Endothelial cell of umbilical vein (primary cell): ENCODE data around the gene IER3. TPM values are rescaled to one million over a fixed set of nuclear protein-coding genes. Genes with fewer than 3 reads are reported as not detected.

Experiments
- BruUV-seq: library from RNA; stranded (reverse); fragments of 400-500 nt; replicated peaks from 2 replicates; lab custom pipeline; 2021; lab: Mats Ljungman, UMichigan
- CTCF ChIA-PET: fragments of 300-600, 350-600 bp; sonication (Branson Sonifier 250); formaldehyde crosslinking; loops from one replicate; lab custom pipeline; 2021; ENCODE audit warnings: antibody characterized with exemption, inconsistent platforms; lab: Charles Lee
- POLR2A ChIA-PET: fragments of 300-600, 350-600 bp; sonication (Branson Sonifier 250); formaldehyde crosslinking; loops from one replicate; lab custom pipeline; 2021; ENCODE audit warnings: antibody characterized with exemption, inconsistent platforms; lab: Charles Lee
- DNase-seq: peaks from one replicate; pipeline ENCODE4 v3.0.0-alpha.2; 2011; ENCODE audit warnings: low read depth, low spot score
- FAIRE-seq: peaks from 2 replicates; lab custom pipeline; 2011; peaks lifted over from hg19 to GRCh38; lab: Jason Lieb, UNC
- H2AFZ ChIP-seq: 2 replicates; pipeline ENCODE4 v1.6.0; 2012; ENCODE audit warnings: low read depth, low read length, control low read depth, inconsistent platforms
- H3K27ac ChIP-seq: 2 replicates; pipeline ENCODE4 v1.5.1; 2011; ENCODE audit warnings: low read depth, mild to moderate bottlenecking, control low read depth, low read length, moderate library complexity; ENCODE audit not compliant: insufficient read depth
- H3K27me3 ChIP-seq, 2 experiments: 2 replicates each; pipeline versions ENCODE4 v1.6.0 to v1.6.1; 2011; ENCODE audit warnings: low read length in 2 of 2, mixed read lengths in 1 of 2; ENCODE audit not compliant: control insufficient read depth in 2 of 2, insufficient read depth in 2 of 2
- H3K36me3 ChIP-seq, 2 experiments: 2 replicates in 1 of 2; 3 replicates in 1 of 2; pipeline ENCODE4 v1.5.1; 2011; ENCODE audit warnings: low read length in 2 of 2, mild to moderate bottlenecking in 1 of 2, moderate library complexity in 1 of 2; ENCODE audit not compliant: control insufficient read depth in 2 of 2, insufficient read depth in 2 of 2; ENCODE audit errors: extremely low read depth in 1 of 2
- H3K4me1 ChIP-seq: 3 replicates; pipeline ENCODE4 v1.5.1; 2011; ENCODE audit warnings: mild to moderate bottlenecking, low read length; ENCODE audit not compliant: control insufficient read depth, insufficient read depth; ENCODE audit errors: extremely low read depth
- H3K4me2 ChIP-seq: 2 replicates; pipeline ENCODE4 v1.6.1; 2011; ENCODE audit warnings: low read length, control low read depth, mixed read lengths; ENCODE audit not compliant: insufficient read depth
- H3K4me3 ChIP-seq, 3 experiments: fragments of 200-600 bp in 1 of 3; sonication (generic), shearing (Covaris generic) in 1 of 3; replicated peaks in 1 of 3; 2 replicates each; pipeline ENCODE4 v1.5.1; 2011 to 2016; ENCODE audit warnings: control low read depth in 3 of 3, low read length in 3 of 3, mild to moderate bottlenecking in 2 of 3, inconsistent platforms in 1 of 3, low read depth in 1 of 3, moderate library complexity in 1 of 3; ENCODE audit not compliant: insufficient read depth in 1 of 3
- H3K79me2 ChIP-seq: 2 replicates; pipeline ENCODE4 v1.6.0; 2012; ENCODE audit warnings: low read length, inconsistent platforms; ENCODE audit not compliant: control insufficient read depth, insufficient read depth
- H3K9ac ChIP-seq: replicated peaks from 2 replicates; pipeline ENCODE3; 2011; ENCODE audit warnings: low read length, control low read depth; ENCODE audit not compliant: insufficient read depth; ENCODE audit errors: extremely low read depth
- H3K9me1 ChIP-seq: replicated peaks from 3 replicates; pipeline ENCODE4 v1.6.0; 2011; ENCODE audit warnings: mild to moderate bottlenecking, low read length; ENCODE audit not compliant: control insufficient read depth, insufficient read depth; ENCODE audit errors: extremely low read depth
- H3K9me3 ChIP-seq: replicated peaks from 2 replicates; pipeline ENCODE4 v1.5.1; 2012; ENCODE audit warnings: low read length, inconsistent platforms; ENCODE audit not compliant: control insufficient read depth, insufficient read depth
- H4K20me1 ChIP-seq: replicated peaks from 2 replicates; pipeline ENCODE3; 2011; ENCODE audit warnings: mild to moderate bottlenecking, low read length; ENCODE audit not compliant: control insufficient read depth, insufficient read depth; ENCODE audit errors: extremely low read depth
- EZH2 ChIP-seq: IDR thresholded peaks from 2 replicates; pipeline ENCODE4 v1.6.1; 2012; ENCODE audit warnings: borderline replicate concordance, low read depth, mild to moderate bottlenecking, moderate library complexity, low read length, inconsistent platforms; ENCODE audit not compliant: severe bottlenecking
- FOS ChIP-seq: IDR thresholded peaks from 2 replicates; pipeline ENCODE4 v1.6.1; 2011; ENCODE audit warnings: mild to moderate bottlenecking, low read length, moderate library complexity, borderline replicate concordance; ENCODE audit not compliant: insufficient read depth
- GATA2 ChIP-seq: IDR thresholded peaks from 2 replicates; pipeline ENCODE4 v1.7.0; 2011; ENCODE audit warnings: low read depth, mild to moderate bottlenecking, moderate library complexity, mixed read lengths, low read length; ENCODE audit not compliant: insufficient read length, insufficient read depth
- JUN ChIP-seq: IDR thresholded peaks from 2 replicates; pipeline ENCODE4 v1.6.1; 2011; ENCODE audit warnings: borderline replicate concordance, low read depth; ENCODE audit not compliant: insufficient read length, insufficient read depth
- MYC ChIP-seq: IDR thresholded peaks from one replicate; pipeline ENCODE4 v1.6.1; 2011; ENCODE audit warnings: mild to moderate bottlenecking, low read depth, low read length
- POLR2A ChIP-seq: IDR thresholded peaks from 2 replicates; pipeline ENCODE4 v1.6.1; 2012; ENCODE audit warnings: low read depth, mild to moderate bottlenecking, control low read depth, low read length
- POLR2AphosphoS5 ChIP-seq: IDR thresholded peaks from 2 replicates; pipeline ENCODE4 v1.6.1; 2012; ENCODE audit warnings: low read depth, mild to moderate bottlenecking, control low read depth, low read length, moderate library complexity; ENCODE audit not compliant: insufficient read depth
- dilution Hi-C: fragments of 300-500 bp; cut with MboI; formaldehyde crosslinking; loops from one replicate; pipeline ENCODE4 v1.15.0; 2019; ENCODE audit warnings: low sequenced_read_pairs; ENCODE audit not compliant: extremely low pct_ligation_motif_present
- intact Hi-C: fragments of 100-400 bp; cut with micrococcal nuclease; formaldehyde crosslinking; loops from one replicate; pipeline ENCODE4 v1.10.0; 2022
- polyA plus RNA-seq, 4 experiments: library from polyadenylated mRNA; depleted of rRNA in 3 of 4; stranded (reverse) in 3 of 4; unstranded in 1 of 4; fragments of >200 nt; gene quantifications; 2 replicates each; pipeline versions ENCODE4 v1.2.1 to v1.2.3, GENCODE V29; 2011 to 2012; ENCODE audit warnings: missing spikeins in 1 of 4
- total RNA-seq: library from RNA; stranded (reverse); gene quantifications from 2 replicates; pipeline ENCODE4 v1.2.3, GENCODE V29; 2021
- TF ChIP-seq, protein P1 (sequence below), 2 donors: IDR thresholded peaks; 1 replicate in 1 of 2; 2 replicates in 1 of 2; pipeline ENCODE4 v1.5.1; 2011; ENCODE audit warnings: low read length in 2 of 2, mild to moderate bottlenecking in 2 of 2, moderate library complexity in 2 of 2, control low read depth in 1 of 2, inconsistent platforms in 1 of 2, low read depth in 1 of 2; ENCODE audit not compliant: insufficient read depth in 1 of 2; ENCODE audit errors: extremely low read depth in 1 of 2
- TF ChIP-seq, protein P2 (sequence below): IDR thresholded peaks from 2 replicates; pipeline ENCODE4 v1.6.1; 2011; ENCODE audit not compliant: insufficient read depth, insufficient read length

IER3 gene
- total and polyA plus RNA-seq, 2 donors (not counting 3 experiments of a cell fraction or from before 2014, with no cell fraction given): 170 to 468 TPM

DNA sequence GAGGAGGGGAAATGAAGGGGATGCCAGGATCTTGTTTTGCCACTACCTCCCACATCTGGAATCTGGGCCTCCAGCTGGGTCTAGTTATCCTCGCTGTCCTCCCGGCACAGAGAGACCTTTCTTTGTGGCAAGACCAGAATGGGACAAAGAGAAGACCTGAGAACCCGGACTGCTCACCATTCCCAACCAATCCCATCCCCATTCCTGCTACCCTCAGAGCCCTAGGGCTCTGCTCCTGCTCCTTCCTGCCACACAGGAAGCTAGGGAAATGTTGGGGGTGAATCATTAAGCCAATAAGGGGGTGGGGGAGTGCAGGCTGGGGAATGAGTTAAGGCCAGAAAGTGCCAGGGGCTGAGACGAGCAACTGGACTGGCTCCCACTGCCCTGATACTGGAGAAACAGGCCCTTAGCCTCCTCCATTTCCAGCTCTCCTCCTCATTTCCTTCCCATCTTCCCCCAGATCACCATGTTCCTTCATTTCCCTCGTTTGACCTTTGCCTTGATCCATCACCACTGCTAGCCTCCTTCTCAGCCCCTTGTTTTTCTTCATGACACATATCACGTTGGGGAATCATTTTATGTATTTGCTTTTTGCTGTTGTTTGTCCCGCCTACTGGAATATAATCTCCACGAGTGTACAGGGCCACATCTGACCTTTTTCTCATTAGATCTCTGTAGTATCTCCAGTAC is 4.6 kb upstream of the IER3 start:
- Histone ChIP-seq H3K9ac (peak overlapping the region; percentile 78), H3K4me2 (peak overlapping the region; percentile 44), H3K9me3 (no peaks in the 10 kb centered on the region), H3K79me2 (peaks cover 3% of the 10 kb centered on the region), H3K27me3 (no peaks in the 10 kb centered on the region), H3K36me3 (no peaks in the 10 kb centered on the region), H3K4me1 (peaks cover 62% of the 10 kb centered on the region), H4K20me1 (no peaks in the 10 kb centered on the region), H2AFZ (no peak overlapping the region), H3K9me1 (no peaks in the 10 kb centered on the region), H3K27ac (peak overlapping the region; percentile 89), H3K4me3 (peak overlapping the region in 1 of 3 experiments; percentile 24)
- ChIA-PET CTCF (interaction anchor here (0.9 to 1.9 kb wide), 4 partner anchors 15 to 71 kb away, joined by 3 to 8 read pairs (median 4); no protein-coding TSS in a partner anchor), POLR2A (interaction anchor here (1.2 kb wide), 2 partner anchors 10 to 78 kb away, joined by 4 to 5 read pairs; no protein-coding TSS in a partner anchor)
- TF ChIP-seq, protein P1, sequence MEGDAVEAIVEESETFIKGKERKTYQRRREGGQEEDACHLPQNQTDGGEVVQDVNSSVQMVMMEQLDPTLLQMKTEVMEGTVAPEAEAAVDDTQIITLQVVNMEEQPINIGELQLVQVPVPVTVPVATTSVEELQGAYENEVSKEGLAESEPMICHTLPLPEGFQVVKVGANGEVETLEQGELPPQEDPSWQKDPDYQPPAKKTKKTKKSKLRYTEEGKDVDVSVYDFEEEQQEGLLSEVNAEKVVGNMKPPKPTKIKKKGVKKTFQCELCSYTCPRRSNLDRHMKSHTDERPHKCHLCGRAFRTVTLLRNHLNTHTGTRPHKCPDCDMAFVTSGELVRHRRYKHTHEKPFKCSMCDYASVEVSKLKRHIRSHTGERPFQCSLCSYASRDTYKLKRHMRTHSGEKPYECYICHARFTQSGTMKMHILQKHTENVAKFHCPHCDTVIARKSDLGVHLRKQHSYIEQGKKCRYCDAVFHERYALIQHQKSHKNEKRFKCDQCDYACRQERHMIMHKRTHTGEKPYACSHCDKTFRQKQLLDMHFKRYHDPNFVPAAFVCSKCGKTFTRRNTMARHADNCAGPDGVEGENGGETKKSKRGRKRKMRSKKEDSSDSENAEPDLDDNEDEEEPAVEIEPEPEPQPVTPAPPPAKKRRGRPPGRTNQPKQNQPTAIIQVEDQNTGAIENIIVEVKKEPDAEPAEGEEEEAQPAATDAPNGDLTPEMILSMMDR (IDR thresholded peaks at IDR 0.05; ENCODE audit: extremely low read depth in 1 of 2, insufficient read depth in 1 of 2, low read depth in 1 of 2, low read length in 2 of 2): no peak
- TF ChIP-seq POLR2A (peak; percentile 79), POLR2AphosphoS5 (peak; percentile 98), EZH2 (no peak), GATA2 (peak; percentile 81), MYC (no peak), FOS (peak; percentile 92), JUN (peak; percentile 65)
- TF ChIP-seq, protein P2, sequence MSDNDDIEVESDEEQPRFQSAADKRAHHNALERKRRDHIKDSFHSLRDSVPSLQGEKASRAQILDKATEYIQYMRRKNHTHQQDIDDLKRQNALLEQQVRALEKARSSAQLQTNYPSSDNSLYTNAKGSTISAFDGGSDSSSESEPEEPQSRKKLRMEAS: no peak
- intact Hi-C loops (loop anchor here (1.0 to 2.0 kb wide), 3 partner anchors 15 to 52 kb away; no protein-coding TSS in a partner anchor), dilution Hi-C loops (loop anchor here (25.0 kb wide), 1 partner anchor 138 kb away; the partner anchor contains the start of gene DDR1)
- peak; percentile 90 for FAIRE-seq
- TSS peak; percentile 43 for BruUV-seq
- DNase-seq: peak; percentile 94
